ENCODE results near the gene PNMA8C.

Gene PNMA8C

GRCh38 chr19:46463516-46463915 is 34.8 kb upstream of the PNMA8C start:
- H3K27ac ChIP-seq (ENCODE audit: low read depth in 2 of 2, low read length in 2 of 2) = no peak overlapping the region
- no peaks in the 10 kb centered on the region for H3K36me3 ChIP-seq (ENCODE audit: control insufficient read depth in 2 of 2, insufficient read depth in 2 of 2, low read length in 2 of 2)
- no peak overlapping the region for H3K9ac ChIP-seq (ENCODE audit: low read depth in 1 of 2, low read length in 2 of 2)
- H3K27me3 ChIP-seq (ENCODE audit: control insufficient read depth in 2 of 2, insufficient read depth in 2 of 2, low read length in 2 of 2) = no peaks in the 10 kb centered on the region
- H3K9me3 ChIP-seq (ENCODE audit: control insufficient read depth in 2 of 2, low read length in 2 of 2) = no peaks in the 10 kb centered on the region
- H3K4me3 ChIP-seq (ENCODE audit: low read length in 2 of 2) = no peak overlapping the region
- H3K4me1 ChIP-seq (ENCODE audit: control insufficient read depth in 2 of 2, insufficient read depth in 2 of 2, low read length in 2 of 2) = no peaks in the 10 kb centered on the region

- no peak overlapping the region for H3K4me3 ChIP-seq (ENCODE audit: low read length in 2 of 2)
- H3K9me3 ChIP-seq (ENCODE audit: control insufficient read depth in 2 of 2, low read length in 2 of 2) = no peaks in the 10 kb centered on the region
- H3K27ac ChIP-seq (ENCODE audit: low read depth in 2 of 2, low read length in 2 of 2) = no peak overlapping the region
- no peaks in the 10 kb centered on the region for H3K27me3 ChIP-seq (ENCODE audit: control insufficient read depth in 2 of 2, insufficient read depth in 2 of 2, low read length in 2 of 2)
- H3K9ac ChIP-seq (ENCODE audit: low read depth in 1 of 2, low read length in 2 of 2) = no peak overlapping the region
- no peaks in the 10 kb centered on the region for H3K4me1 ChIP-seq (ENCODE audit: control insufficient read depth in 2 of 2, insufficient read depth in 2 of 2, low read length in 2 of 2)
- no peaks in the 10 kb centered on the region for H3K36me3 ChIP-seq (ENCODE audit: control insufficient read depth in 2 of 2, insufficient read depth in 2 of 2, low read length in 2 of 2)
These were observed 32.8 kb upstream of the PNMA8C start for GRCh38 chr19:46461537-46461936.

GRCh38 chr19:46460981-46461380 is 32.2 kb upstream of the PNMA8C start:
- Histone ChIP-seq H3K27me3 (ENCODE audit: control insufficient read depth in 2 of 2, insufficient read depth in 2 of 2, low read length in 2 of 2) (no peaks in the 10 kb centered on the region), H3K27ac (ENCODE audit: low read depth in 2 of 2, low read length in 2 of 2) (no peak overlapping the region), H3K4me3 (ENCODE audit: low read length in 2 of 2) (no peak overlapping the region), H3K4me1 (ENCODE audit: control insufficient read depth in 2 of 2, insufficient read depth in 2 of 2, low read length in 2 of 2) (no peaks in the 10 kb centered on the region), H3K36me3 (ENCODE audit: control insufficient read depth in 2 of 2, insufficient read depth in 2 of 2, low read length in 2 of 2) (no peaks in the 10 kb centered on the region), H3K9ac (ENCODE audit: low read depth in 1 of 2, low read length in 2 of 2) (no peak overlapping the region), H3K9me3 (ENCODE audit: control insufficient read depth in 2 of 2, low read length in 2 of 2) (no peaks in the 10 kb centered on the region)

- Histone ChIP-seq H3K4me3 (ENCODE audit: low read length in 2 of 2) (no peak overlapping the region), H3K4me1 (ENCODE audit: control insufficient read depth in 2 of 2, insufficient read depth in 2 of 2, low read length in 2 of 2) (no peaks in the 10 kb centered on the region), H3K36me3 (ENCODE audit: control insufficient read depth in 2 of 2, insufficient read depth in 2 of 2, low read length in 2 of 2) (no peaks in the 10 kb centered on the region), H3K9ac (ENCODE audit: low read depth in 1 of 2, low read length in 2 of 2) (no peak overlapping the region), H3K27me3 (ENCODE audit: control insufficient read depth in 2 of 2, insufficient read depth in 2 of 2, low read length in 2 of 2) (no peaks in the 10 kb centered on the region), H3K9me3 (ENCODE audit: control insufficient read depth in 2 of 2, low read length in 2 of 2) (no peaks in the 10 kb centered on the region), H3K27ac (ENCODE audit: low read depth in 2 of 2, low read length in 2 of 2) (no peak overlapping the region)
These were observed 31.3 kb upstream of the PNMA8C start for GRCh38 chr19:46460055-46460454.

DNA sequence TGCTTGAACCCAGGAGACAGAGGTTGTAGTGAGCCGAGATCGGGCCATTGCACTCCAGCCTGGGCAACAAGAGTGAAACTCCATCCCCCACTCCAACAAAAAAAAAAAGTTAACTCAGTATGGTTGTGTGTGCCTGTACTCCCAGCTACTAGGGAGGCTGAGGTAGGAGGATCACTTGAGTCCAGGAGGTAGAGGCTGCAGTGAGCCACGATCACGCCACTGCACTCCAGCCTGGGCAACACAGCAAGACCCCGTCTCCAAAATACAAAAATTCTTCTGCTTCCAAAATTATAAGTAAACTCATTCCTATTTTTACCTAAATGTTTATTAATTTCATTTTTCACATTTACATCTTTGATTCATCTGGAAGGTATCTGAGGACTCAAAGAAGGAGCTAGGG is 28.2 kb upstream of the PNMA8C start:
- no peaks in the 10 kb centered on the region for H3K9me3 ChIP-seq (ENCODE audit: control insufficient read depth in 2 of 2, low read length in 2 of 2)
- no peak overlapping the region for H3K27ac ChIP-seq (ENCODE audit: low read depth in 2 of 2, low read length in 2 of 2)
- no peaks in the 10 kb centered on the region for H3K4me1 ChIP-seq (ENCODE audit: control insufficient read depth in 2 of 2, insufficient read depth in 2 of 2, low read length in 2 of 2)
- H3K36me3 ChIP-seq (ENCODE audit: control insufficient read depth in 2 of 2, insufficient read depth in 2 of 2, low read length in 2 of 2) = no peaks in the 10 kb centered on the region
- H3K27me3 ChIP-seq (ENCODE audit: control insufficient read depth in 2 of 2, insufficient read depth in 2 of 2, low read length in 2 of 2) = peaks cover 0 to 3% of the 10 kb centered on the region in 2 donors
- no peak overlapping the region for H3K9ac ChIP-seq (ENCODE audit: low read depth in 1 of 2, low read length in 2 of 2)
- H3K4me3 ChIP-seq (ENCODE audit: low read length in 2 of 2) = no peak overlapping the region

GRCh38 chr19:46454244-46454643 is 25.5 kb upstream of the PNMA8C start:
- no peak overlapping the region for H3K27ac ChIP-seq (ENCODE audit: low read depth in 2 of 2, low read length in 2 of 2)
- peaks cover 0 to 9% of the 10 kb centered on the region in 2 donors for H3K27me3 ChIP-seq (ENCODE audit: control insufficient read depth in 2 of 2, insufficient read depth in 2 of 2, low read length in 2 of 2)
- no peaks in the 10 kb centered on the region for H3K9me3 ChIP-seq (ENCODE audit: control insufficient read depth in 2 of 2, low read length in 2 of 2)
- H3K4me3 ChIP-seq (ENCODE audit: low read length in 2 of 2) = no peak overlapping the region
- no peak overlapping the region for H3K9ac ChIP-seq (ENCODE audit: low read depth in 1 of 2, low read length in 2 of 2)
- no peaks in the 10 kb centered on the region for H3K4me1 ChIP-seq (ENCODE audit: control insufficient read depth in 2 of 2, insufficient read depth in 2 of 2, low read length in 2 of 2)
- H3K36me3 ChIP-seq (ENCODE audit: control insufficient read depth in 2 of 2, insufficient read depth in 2 of 2, low read length in 2 of 2) = no peaks in the 10 kb centered on the region

GRCh38 chr19:46453661-46454060 is 24.9 kb upstream of the PNMA8C start:
- H3K27me3 ChIP-seq (ENCODE audit: control insufficient read depth in 2 of 2, insufficient read depth in 2 of 2, low read length in 2 of 2) = peaks cover 0 to 9% of the 10 kb centered on the region in 2 donors
- H3K4me3 ChIP-seq (ENCODE audit: low read length in 2 of 2) = no peak overlapping the region
- no peaks in the 10 kb centered on the region for H3K36me3 ChIP-seq (ENCODE audit: control insufficient read depth in 2 of 2, insufficient read depth in 2 of 2, low read length in 2 of 2)
- H3K4me1 ChIP-seq (ENCODE audit: control insufficient read depth in 2 of 2, insufficient read depth in 2 of 2, low read length in 2 of 2) = no peaks in the 10 kb centered on the region
- no peaks in the 10 kb centered on the region for H3K9me3 ChIP-seq (ENCODE audit: control insufficient read depth in 2 of 2, low read length in 2 of 2)
- no peak overlapping the region for H3K9ac ChIP-seq (ENCODE audit: low read depth in 1 of 2, low read length in 2 of 2)
- H3K27ac ChIP-seq (ENCODE audit: low read depth in 2 of 2, low read length in 2 of 2) = no peak overlapping the region

DNA sequence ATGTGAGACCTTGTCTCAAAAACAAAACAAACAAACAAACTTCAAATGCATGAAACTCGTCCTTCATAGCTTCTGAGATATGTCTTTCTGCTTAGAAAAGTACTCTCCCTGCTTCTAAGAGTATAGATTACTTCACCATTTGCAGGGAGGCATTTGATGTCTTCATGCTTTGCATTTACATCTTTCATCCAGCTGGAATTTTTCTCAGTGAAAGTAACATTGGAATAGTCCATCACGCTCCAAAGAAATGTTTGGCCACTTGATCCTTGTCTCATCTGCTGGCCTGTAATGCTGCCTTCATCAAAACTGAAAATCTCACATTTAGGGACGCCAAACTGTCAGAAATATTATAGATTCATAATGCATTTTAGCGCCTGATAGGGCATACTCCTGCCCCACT is 23.4 kb upstream of the PNMA8C start:
- Histone ChIP-seq H3K27ac (ENCODE audit: low read depth in 2 of 2, low read length in 2 of 2) (no peak overlapping the region), H3K4me1 (ENCODE audit: control insufficient read depth in 2 of 2, insufficient read depth in 2 of 2, low read length in 2 of 2) (no peaks in the 10 kb centered on the region), H3K9ac (ENCODE audit: low read depth in 1 of 2, low read length in 2 of 2) (no peak overlapping the region), H3K27me3 (ENCODE audit: control insufficient read depth in 2 of 2, insufficient read depth in 2 of 2, low read length in 2 of 2) (peaks cover 0 to 9% of the 10 kb centered on the region in 2 donors), H3K9me3 (ENCODE audit: control insufficient read depth in 2 of 2, low read length in 2 of 2) (no peaks in the 10 kb centered on the region), H3K36me3 (ENCODE audit: control insufficient read depth in 2 of 2, insufficient read depth in 2 of 2, low read length in 2 of 2) (no peaks in the 10 kb centered on the region), H3K4me3 (ENCODE audit: low read length in 2 of 2) (no peak overlapping the region)

DNA sequence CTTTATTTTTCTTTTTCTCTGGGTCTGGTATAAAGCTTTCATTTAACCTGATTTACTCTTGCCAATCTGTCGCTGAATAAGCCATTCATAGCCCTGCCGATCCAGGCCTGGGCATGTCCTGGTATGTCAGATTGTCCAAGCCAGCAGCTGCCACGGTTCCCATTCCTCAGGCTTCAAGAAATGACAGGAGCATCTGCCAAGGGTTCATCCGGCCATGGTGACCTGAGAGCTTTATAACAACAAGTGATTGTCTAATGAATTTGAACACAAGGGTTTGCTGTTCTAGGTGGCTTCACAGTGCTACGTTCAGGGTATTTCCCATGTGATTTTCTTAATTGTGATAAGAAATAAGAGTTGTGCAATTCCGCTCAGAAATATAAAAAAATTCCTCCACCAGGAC is 22.6 kb upstream of the PNMA8C start:
- Histone ChIP-seq H3K4me3 (ENCODE audit: low read length in 2 of 2) (no peak overlapping the region), H3K9ac (ENCODE audit: low read depth in 1 of 2, low read length in 2 of 2) (no peak overlapping the region), H3K36me3 (ENCODE audit: control insufficient read depth in 2 of 2, insufficient read depth in 2 of 2, low read length in 2 of 2) (no peaks in the 10 kb centered on the region), H3K27me3 (ENCODE audit: control insufficient read depth in 2 of 2, insufficient read depth in 2 of 2, low read length in 2 of 2) (peaks cover 0 to 9% of the 10 kb centered on the region in 2 donors), H3K27ac (ENCODE audit: low read depth in 2 of 2, low read length in 2 of 2) (no peak overlapping the region), H3K9me3 (ENCODE audit: control insufficient read depth in 2 of 2, low read length in 2 of 2) (no peaks in the 10 kb centered on the region), H3K4me1 (ENCODE audit: control insufficient read depth in 2 of 2, insufficient read depth in 2 of 2, low read length in 2 of 2) (no peaks in the 10 kb centered on the region)

DNA sequence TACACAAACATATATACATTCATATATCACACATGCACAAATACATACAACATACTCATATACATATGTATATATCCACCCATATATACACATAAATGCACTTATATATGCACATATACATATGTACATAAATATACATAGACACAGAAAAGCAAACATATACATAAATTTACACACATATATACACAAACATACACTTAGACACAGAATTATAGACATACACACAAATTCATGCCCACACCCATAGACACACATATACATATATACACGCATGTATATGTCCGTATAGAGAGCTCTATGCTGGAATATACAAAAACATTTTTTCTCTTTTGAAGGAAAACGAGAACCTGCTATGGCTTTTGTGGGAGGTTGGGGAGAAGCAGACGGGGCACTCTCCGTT is 22.0 kb upstream of the PNMA8C start:
- H3K36me3 ChIP-seq (ENCODE audit: control insufficient read depth in 2 of 2, insufficient read depth in 2 of 2, low read length in 2 of 2) = no peaks in the 10 kb centered on the region
- H3K9me3 ChIP-seq (ENCODE audit: control insufficient read depth in 2 of 2, low read length in 2 of 2) = no peaks in the 10 kb centered on the region
- H3K27me3 ChIP-seq (ENCODE audit: control insufficient read depth in 2 of 2, insufficient read depth in 2 of 2, low read length in 2 of 2) = peaks cover 0 to 9% of the 10 kb centered on the region in 2 donors
- H3K4me1 ChIP-seq (ENCODE audit: control insufficient read depth in 2 of 2, insufficient read depth in 2 of 2, low read length in 2 of 2) = no peaks in the 10 kb centered on the region
- no peak overlapping the region for H3K9ac ChIP-seq (ENCODE audit: low read depth in 1 of 2, low read length in 2 of 2)
- no peak overlapping the region for H3K4me3 ChIP-seq (ENCODE audit: low read length in 2 of 2)
- H3K27ac ChIP-seq (ENCODE audit: low read depth in 2 of 2, low read length in 2 of 2) = no peak overlapping the region

GRCh38 chr19:46449228-46449627 is 20.5 kb upstream of the PNMA8C start:
- Histone ChIP-seq H3K9me3 (ENCODE audit: control insufficient read depth in 2 of 2, low read length in 2 of 2) (no peaks in the 10 kb centered on the region), H3K27ac (ENCODE audit: low read depth in 2 of 2, low read length in 2 of 2) (no peak overlapping the region), H3K36me3 (ENCODE audit: control insufficient read depth in 2 of 2, insufficient read depth in 2 of 2, low read length in 2 of 2) (no peaks in the 10 kb centered on the region), H3K27me3 (ENCODE audit: control insufficient read depth in 2 of 2, insufficient read depth in 2 of 2, low read length in 2 of 2) (peaks cover 0 to 9% of the 10 kb centered on the region in 2 donors), H3K4me3 (ENCODE audit: low read length in 2 of 2) (no peak overlapping the region), H3K4me1 (ENCODE audit: control insufficient read depth in 2 of 2, insufficient read depth in 2 of 2, low read length in 2 of 2) (no peaks in the 10 kb centered on the region), H3K9ac (ENCODE audit: low read depth in 1 of 2, low read length in 2 of 2) (no peak overlapping the region)

All from mucosa of rectum (tissue), 2 donors.